ENCODE measurements around the gene GNG7.

GNG7 gene

GRCh38 chr19:2702170-2703076 is at the start of gene GNG7:
TSS of gene GNG7 (minus strand) at chr19:2702694. CDS start at chr19:2520688, 182,006 bp downstream.
- peak; percentile 95 to 96 for DNase-seq

DNA sequence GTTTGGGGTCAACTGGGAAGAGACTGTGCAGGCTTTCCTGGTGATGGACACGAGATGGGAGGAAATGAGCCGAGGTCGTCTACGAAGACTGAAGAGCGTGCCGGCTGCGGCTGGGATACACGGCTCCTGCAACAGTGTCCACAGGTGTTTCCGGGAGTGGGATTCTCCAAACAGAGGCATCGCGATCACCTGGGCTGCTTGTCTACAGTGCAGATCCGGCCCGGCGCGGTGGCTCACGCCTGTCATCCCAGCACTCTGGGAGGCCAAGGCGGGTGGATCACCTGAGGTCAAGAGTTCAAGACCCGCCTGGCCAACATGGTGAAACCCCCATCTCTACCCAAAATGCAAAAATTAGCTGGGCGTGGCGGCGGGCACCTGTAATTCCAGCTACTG is 48.9 kb upstream of the GNG7 start:
- no peak for DNase-seq

GRCh38 chr19:2750808-2751437 is 48.4 kb upstream of the GNG7 start:
- no peak for DNase-seq

DNA sequence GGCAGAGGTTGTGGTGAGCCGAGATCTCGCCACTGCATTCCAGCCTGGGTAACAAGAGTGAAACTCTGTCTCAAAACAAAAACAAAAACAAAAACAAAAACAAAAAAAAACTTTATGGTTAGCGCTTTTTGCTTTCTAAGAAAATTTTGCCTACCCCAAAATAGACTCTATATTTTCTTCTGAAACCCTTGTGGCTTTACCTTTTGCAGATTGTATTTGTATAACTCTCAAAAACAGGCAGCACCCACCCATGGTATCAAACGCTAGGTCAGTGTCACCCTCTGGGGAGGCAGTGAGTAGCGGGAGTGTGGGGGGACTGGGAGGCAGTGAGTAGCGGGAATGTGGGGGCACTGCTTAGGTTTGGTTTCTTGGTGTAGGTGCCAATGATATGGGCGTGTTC is 44.9 kb upstream of the GNG7 start:
- DNase-seq, result no peak

DNA sequence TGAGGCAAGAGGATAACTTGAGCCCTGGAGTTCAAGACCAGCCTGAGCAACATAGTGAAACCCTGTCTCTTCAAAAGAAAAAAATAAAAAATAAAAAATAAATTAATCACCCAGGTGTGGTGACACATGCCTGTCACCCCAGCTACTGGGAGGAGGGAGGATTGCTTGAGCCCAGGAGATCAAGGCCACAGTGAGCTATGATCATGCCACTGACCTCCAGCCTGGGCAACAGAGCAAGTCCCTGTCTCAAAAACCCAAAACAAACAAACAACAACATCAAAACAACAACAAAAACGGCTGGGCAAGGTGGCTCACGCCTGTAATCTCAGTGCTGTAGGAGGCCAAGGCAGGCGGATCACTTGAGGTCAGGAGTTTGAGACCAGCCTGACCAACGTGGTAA is 41.6 kb upstream of the GNG7 start:
- no peak for DNase-seq

DNA sequence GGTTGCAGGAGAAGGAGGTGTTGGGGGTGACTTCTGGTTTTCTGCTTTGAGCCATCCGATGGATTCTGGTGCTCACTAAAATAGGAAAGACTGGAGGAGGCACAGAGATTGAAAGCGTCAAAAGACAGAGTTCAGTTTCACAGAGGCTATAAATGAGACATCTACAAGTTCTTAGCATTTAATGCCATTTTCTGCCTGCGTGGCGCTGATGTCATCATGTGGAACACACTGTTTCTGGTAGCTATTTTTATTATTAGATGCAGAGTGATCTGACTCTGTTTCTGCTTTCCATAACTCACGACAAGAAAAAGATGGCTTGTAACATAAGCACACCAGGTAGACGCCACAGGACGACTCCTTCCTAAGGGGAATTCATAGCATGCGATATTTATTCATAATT is 40.6 kb upstream of the GNG7 start:
- no peak for DNase-seq

- no peak for DNase-seq
Observed at GRCh38 chr19:2740314-2740656, 37.8 kb upstream of the GNG7 start.

DNA sequence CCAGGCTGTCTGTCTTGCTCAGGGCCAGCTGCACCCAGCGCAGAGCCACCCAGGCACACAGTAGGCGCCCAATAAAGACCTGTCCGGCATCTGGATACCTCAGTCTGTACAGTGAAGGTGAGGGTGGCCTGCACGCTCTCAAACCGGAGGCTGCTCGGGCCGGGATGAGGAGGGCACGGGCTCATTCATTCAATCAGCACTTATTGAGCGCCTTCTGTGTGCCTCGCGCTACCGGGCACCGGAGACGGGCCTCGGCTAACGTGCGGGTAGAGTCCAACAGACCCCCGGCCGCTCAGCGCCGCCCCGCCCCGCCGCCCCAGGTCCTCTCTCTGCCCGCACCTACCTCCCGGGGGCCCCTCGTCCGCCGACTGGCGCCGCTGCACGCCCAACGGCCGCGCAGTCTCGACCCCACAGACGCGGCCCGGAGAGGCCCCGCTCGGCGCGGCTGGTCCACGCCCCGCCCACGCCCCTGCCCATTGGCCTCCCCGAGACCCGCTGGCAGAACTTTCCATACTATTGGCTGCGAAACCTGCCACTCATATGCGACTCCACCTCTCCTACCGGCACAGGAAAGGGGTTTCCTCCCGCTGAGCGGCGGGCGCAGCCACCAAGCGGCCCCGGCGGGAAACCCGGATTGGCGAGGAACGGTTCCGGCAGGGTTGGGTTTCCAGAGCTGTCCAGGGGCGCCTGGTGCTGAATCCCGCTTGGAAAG is 37.3 kb upstream of the GNG7 start, which contains the start of gene SLC39A3:
TSS of gene SLC39A3 (minus strand) at position 416 of the 712 bp plus-strand sequence. CDS start 2,760 bp downstream, outside the sequence.
- DNase-seq, result peak; percentile 99

DNA sequence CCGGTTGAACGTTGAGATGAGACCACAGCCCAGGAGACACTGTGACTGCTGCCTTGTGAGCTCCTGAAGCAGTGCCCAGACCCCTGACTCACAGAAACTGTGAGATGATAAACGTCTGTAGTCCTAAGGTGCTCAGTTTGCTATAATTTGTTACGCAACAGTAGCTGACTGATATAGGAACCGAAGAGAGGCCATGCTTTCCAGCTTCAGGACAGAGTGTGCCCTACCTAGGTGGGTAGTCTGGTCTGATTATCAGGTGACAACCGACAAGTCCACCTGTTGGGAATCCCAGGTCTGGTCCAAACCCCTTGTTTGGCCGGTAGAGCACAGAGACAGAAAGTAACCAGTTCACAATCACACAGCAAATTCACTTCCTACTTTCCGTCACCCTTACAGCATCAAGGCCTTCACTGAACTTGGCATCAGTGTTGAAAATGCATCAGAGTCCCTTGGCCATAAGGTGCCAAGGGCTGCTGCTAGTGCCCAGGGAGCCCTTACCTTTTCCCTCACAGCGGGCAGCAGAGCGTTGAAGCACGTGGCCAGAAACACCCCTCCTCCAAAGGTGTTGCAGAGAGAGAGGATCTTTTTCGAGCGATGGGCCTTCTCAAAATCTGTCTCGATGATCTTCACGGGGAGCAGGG is 34.2 kb upstream of the GNG7 start:
- DNase-seq, result no peak

GRCh38 chr19:2735374-2735773 is 32.9 kb upstream of the GNG7 start:
- no peak for DNase-seq

GRCh38 chr19:2734589-2735288 is 32.2 kb upstream of the GNG7 start:
- DNase-seq, result no peak

- DNase-seq, result no peak
Observed at GRCh38 chr19:2733930-2734588, 31.6 kb upstream of the GNG7 start.

DNA sequence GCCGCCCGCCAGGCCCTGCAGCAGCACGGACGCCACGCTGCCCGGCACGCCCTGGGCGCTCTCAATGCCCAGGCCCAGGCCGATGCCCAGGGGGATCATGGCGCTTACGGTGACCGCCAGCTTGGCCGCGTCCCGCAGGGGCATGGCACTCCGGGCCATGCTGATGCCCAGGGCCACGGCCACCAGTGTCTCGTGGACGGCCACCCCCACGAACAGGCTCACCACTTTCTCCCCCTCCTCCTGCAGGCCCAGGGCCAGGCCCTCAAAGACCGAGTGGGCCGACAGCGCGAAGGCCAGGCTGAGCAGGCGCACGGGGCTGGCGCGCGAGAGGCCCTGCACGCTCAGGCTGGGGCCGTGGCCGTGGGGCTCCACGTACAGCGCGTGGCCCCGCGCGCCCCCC is 30.4 kb upstream of the GNG7 start:
- no peak for DNase-seq

DNA sequence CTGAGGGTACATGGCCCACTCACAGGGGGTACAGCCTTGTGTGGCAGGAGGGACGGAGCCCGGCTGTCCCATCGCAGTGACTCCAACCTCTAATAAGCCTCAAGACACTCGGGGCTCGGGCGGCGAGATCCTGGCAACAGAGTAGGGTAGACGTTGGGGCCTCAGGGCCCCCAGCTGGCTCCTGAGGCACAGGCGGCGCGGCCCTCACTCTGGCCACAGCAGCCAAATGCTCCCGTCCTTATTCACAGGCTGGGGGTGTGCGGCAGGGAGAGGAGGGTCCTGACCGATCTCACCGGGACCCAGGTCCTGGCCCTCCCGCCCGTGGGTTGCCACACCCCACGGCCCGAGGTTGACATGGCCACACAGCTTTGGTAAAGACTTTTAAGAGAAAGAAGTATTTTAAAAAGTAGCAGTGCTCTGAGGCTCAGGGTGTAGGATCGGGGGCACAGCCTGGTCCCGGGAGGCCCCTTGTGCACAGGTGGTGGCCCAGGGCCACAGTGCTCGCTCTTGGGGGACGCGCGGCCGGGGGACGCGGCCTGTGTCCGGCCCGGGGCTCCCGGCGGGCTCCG is 29.7 kb upstream of the GNG7 start:
- no peak for DNase-seq

GRCh38 chr19:2731181-2731995 is 28.9 kb upstream of the GNG7 start:
- DNase-seq, result no peak

- no peak for DNase-seq
Observed at GRCh38 chr19:2729943-2730818, 27.7 kb upstream of the GNG7 start.

- no peak for DNase-seq
Observed at GRCh38 chr19:2728783-2729387, 26.4 kb upstream of the GNG7 start.

DNA sequence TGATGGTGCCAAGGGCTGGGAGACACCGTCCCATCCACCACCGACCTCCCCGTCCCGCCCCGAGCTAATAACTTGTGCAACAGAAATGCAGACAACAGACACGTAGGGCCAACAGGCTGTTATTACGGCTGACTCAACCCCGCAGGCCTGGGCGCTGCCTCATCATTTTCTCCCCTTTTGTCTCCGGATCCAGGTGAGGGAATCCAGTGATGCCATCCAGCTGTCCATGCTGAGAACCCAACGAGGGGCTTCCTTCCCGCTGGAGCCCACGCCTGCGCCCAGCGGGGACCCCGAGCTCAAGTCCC is 25.1 kb upstream of the GNG7 start:
- no peak for DNase-seq

- DNase-seq, result no peak
Observed at GRCh38 chr19:2726904-2727639, 24.6 kb upstream of the GNG7 start.
